Measurements from ENCODE around the gene EBP.
A peak's percentile ranks its signal among the peaks of the same experiment; 100 is the strongest.
"Not testable (repeated sequence)": the region's sequence is repeated elsewhere in the genome, so short reads cannot be mapped to it uniquely, and the experiment has no call there.

Gene EBP

DNA sequence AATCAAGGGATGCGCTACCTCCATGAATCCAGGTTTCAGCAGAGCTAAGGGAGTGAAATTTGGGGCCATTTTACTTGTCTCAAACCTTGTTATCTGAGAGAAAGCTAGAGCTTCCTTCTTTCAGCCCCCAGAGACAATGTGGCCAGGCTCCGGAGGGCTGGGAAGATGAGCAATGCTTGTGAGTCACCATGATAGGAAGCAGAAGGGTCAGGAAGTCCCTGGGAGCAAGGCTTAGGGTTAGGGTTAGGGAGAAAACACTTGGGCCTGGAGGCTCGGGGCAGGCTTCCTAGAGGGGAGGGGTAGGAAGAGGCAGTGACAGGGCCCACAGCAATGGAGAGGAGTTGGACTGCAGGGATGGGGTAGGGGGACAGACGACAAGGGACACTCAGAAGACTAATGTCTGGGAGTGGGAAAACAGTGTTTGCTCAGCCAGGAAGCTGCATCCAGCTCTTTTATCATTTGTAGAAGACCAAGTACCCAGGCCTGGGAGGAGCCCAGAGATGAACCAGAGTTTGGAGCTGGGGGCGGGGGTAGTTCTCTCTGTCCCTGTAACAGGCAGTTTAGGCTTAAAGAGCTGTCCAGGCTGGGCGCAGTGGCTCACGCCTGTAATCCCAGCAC is 29.2 kb upstream of the EBP start:
- DNase-seq (ENCODE audit: low read depth in 1 of 2, low spot score in 1 of 2): no peak

DNA sequence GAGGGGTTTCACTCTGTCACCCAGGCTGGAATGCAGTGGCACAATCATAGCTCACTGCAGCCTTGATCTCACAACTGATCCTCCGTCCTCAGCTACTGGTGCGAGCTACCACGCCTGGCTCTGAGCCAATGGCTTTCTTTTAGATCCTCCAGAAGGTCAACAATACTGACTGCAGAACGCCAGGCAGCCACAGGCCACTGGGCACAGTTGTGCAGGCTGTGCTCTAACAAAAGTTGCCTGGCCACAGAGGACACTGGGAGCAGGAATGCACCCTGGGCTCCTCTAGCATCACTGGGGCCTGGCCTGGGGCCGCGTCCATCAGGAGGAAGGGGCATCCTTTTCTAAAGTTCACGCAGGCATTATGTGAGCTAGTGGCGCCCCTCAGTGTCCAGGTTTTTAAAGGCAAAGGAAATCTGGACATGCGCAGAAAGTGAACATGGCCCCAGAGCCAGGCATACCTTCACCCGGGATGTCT is 27.7 kb upstream of the EBP start:
- DNase-seq (ENCODE audit: low read depth in 1 of 2, low spot score in 1 of 2): no peak

DNA sequence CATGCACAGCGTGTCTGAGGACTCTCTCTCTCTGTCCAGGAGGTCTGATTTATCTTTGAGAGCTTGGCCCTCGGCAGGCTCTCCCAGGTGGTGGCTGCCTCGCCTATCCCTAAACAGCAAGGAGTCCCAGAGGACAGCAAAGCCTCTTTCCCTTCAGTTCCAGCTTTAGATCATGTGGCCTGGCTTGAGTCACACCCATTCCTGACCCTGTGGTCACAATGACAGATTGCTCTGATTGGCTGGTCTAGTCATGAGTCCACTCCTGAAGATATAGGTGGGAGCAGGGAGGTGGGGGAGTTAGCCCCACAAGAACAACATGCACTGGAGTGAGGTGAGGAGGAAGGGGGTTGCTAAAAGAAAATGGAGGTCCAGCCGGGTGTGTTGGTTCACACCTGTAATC is 24.9 kb upstream of the EBP start:
- no peak for DNase-seq (ENCODE audit: low read depth in 1 of 2, low spot score in 1 of 2)

DNA sequence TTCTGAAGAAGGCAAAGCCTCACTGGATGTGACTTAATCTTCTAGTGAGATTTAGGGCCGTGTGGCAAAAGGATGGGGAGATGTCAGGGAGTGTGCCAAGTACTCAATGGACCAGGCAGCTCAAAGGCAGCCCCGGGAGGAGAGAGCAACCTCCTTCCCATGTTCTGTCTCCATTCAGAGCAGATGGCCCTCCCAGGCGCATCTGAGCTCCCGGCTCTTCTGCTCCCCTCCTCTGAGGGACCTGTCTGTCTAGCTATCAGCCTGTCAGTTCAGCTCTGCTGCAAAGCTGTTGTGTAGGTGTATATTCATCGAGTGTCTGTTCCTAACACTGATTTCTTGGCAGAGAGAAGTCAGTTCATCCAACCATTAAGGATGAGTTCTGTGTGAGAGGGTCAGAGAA is 23.7 kb upstream of the EBP start:
- DNase-seq (ENCODE audit: low read depth in 1 of 2, low spot score in 1 of 2): no peak

DNA sequence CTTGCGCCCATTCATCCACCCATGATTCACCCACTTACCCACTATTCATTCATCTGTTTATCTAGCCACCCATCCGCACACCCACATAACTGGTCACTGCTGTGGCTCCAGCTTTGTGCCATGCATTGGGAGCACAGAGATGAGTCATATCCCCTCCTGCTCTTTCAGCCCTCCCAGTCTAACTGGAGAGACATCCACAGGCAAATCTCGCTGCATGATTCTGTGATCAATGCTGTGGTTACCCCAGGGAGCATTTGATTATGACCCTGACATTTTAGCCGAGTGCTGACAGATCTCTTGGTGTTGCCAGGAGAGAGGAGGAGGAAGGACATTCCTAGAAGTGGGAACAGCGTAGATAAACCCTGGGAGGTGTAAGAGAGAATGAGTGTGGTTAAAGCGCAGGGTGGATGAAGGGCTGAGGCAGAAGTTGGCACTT is 23.2 kb upstream of the EBP start:
- no peak for DNase-seq (ENCODE audit: low read depth in 1 of 2, low spot score in 1 of 2)

DNA sequence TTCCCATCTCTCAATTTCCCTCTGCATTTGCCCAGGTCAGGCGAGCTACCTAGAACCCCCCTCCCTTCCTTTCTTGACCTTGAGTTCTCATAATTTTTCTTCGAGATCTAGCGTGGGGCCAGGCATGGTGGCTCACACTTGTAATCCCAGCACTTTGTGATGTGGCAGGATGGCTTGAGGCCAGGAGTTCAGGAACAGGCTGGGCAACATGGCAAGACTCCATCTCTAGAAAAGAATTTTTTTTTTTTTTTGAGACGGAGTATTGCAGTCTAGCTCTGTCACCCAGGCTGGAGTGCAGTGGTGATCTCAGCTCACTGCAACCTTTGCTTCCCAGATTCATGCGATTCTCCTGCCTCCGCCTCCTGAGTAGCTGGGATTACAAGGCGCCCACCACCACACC is 17.3 kb upstream of the EBP start:
- DNase-seq (ENCODE audit: low read depth in 1 of 2, low spot score in 1 of 2): no peak

DNA sequence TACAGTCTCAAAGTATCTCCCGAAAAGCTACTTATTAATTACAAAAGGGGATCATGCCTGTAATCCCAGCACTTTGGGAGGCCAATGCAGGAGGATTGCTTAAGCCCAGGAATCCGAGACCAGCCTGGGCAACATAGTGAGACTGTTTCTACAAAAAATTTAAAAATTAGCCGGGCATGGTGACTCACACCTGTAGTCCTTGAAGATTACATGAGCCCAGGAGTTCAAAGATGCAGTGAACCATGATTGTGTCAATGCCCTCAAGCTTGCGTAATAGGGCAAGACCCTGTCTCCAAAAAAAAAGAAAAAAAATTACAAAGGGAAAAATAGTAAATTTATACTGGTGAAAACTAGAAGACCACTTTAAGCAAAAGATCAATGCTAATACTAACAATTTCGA is 16.1 kb upstream of the EBP start:
- DNase-seq (ENCODE audit: low read depth in 1 of 2, low spot score in 1 of 2): no peak

DNA sequence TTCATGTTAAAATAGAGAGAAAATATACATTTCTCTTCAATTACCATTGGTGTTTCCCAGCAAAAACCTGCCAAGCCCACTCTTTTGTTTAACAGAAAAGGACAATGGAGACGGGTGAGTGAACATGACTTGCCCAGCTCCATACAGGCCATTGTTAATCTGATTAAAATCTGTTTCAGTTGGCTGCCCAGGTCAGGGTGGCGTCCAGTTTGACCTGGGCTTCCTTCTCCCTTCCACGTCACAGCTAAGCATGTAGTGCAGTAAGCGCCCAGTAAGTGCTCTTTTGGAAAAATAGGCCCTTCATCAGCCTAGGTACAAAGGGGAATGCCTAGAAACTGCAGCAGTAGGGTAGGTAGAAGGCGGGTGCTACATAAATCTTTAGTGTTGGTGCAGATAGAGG is 14.4 kb upstream of the EBP start:
- DNase-seq (ENCODE audit: low read depth in 1 of 2, low spot score in 1 of 2): no peak

DNA sequence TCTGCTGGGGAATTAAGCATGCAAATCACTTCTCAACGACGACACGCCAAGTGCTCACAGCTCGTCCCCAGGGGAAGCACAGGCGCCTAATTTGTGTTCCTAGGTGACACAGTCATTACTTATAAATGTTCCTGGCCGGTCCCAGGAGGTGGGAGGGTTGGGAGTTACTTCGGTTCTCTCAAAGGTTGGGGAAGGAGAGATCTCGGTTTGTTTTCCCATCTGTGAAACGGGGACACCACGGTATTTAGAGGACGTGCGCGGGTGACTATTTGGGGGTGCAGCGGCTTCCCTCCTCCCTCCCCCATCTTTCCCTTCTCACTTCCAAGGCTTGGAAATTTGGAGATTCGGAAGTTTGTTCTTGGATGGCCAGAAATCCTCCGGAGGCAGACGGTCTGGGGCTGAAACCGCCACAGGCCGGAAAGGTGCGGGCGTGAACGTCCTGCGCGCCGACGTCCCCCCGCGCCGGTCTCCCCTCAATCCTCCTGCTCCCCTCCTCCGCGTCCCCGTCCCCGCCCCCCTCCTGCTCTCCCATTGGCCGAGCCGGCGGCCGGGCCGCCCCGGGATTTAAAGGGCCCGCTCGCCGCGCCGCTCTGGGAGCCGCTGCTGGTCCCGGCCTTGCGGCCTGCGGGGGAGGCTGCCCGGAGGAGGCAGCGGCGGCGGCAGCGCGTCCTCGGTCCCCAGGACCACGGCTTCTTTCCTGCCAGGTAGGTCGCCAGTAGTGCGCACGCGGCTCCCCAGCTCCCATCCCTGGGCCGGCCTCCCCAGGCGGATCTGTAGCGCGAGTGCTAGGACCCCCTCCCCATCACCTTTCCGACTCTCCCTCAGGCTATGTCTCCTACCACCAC is 13.0 kb upstream of the EBP start, which contains the start of gene PORCN:
PORCN (plus strand) TSS at position 593 of the 845 bp plus-strand sequence. CDS start 829 bp downstream, outside the sequence.
- DNase-seq (ENCODE audit: low read depth in 1 of 2, low spot score in 1 of 2): peak; percentile 54 to 70

DNA sequence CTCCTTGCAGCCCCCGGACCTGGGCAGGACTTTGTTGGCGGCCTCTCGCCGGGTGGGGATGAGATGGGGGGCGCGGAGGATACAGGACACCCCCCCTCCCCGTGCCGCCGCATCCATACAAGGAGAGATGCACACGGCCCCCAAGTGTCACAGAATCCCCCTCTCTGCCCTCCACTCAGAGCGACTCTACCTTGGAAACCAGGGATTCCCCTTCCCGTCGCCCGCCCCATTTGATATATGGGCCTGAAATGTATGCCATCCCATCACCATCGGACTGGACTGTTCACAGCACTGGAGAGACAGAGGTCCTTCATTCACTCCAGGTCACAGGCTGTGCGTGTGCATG is 12.4 kb upstream of the EBP start:
- DNase-seq (ENCODE audit: low read depth in 1 of 2, low spot score in 1 of 2): no peak

DNA sequence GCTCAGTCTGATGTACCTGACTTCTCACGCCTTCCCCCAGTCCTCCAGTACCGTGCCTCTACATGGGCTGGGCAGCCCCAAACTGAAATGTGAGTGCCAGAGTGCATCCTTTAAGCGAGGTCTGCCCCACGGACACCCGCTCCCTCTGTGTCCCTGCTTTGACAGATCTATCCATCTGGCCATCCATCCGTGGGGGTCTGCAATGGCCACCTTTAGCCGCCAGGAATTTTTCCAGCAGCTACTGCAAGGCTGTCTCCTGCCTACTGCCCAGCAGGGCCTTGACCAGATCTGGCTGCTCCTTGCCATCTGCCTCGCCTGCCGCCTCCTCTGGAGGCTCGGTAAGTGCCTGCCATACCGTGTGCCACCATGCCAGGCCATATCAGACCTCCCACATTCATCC is 12.0 kb upstream of the EBP start:
- no peak for DNase-seq (ENCODE audit: low read depth in 1 of 2, low spot score in 1 of 2)

DNA sequence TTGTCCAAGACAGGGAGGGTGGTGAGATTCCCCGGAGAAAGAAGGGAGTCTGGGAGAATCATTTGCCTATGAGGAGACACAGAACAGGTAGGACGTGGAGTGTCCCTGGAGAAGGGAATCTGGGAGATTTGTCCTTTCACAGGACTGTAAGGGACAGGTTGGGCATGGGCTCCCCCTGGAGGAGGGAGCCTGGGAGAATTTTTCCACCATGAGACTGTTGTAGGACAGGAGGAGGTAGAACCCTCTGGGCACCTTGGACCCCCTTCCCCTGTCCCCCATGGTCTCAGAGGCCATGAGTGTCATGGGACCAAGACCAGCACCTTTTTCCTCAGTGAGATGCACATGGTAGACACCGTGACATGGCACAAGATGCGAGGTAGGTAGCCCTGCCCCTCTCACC is 10.0 kb upstream of the EBP start:
- no peak for DNase-seq (ENCODE audit: low read depth in 1 of 2, low spot score in 1 of 2)

DNA sequence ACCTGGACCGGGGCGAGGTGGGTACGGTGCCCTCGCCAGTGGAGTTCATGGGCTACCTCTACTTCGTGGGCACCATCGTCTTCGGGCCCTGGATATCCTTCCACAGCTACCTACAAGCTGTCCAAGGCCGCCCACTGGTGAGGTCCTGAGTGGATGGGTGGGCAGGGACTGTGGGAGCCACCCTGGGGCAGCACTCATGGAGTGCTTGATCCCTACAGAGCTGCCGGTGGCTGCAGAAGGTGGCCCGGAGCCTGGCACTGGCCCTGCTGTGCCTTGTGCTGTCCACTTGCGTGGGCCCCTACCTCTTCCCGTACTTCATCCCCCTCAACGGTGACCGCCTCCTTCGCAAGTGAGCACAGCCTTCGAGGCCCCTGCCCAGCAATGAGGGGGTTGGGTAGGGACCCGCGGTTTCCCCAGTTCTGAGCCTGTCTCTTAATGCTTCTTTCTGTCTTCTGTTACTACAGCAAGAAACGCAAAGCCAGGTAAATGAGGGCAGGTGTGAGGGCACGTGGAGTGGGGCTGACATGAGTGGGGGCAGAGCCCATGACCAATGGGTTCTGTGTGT is 9.2 kb upstream of the EBP start:
- no peak for DNase-seq (ENCODE audit: low read depth in 1 of 2, low spot score in 1 of 2)

DNA sequence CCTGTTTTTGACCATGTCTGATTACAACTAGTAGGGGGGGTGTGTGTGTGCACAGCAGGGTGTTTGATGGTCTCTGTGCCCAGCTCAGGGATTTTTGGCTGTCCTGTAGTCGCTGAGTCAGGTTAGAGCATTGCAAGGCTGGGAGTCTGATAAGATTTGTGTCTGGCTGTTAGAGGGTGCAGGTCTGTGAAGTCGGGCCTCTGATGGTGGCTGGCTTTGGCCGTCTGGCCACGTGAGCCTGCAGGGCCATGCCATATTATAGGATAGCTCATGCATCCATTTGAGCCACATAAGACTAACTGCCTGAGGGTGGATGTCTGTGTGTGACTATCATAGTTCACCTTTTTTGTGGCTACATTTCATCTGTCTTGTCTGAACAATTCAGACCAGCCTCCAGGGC is 7.9 kb upstream of the EBP start:
- DNase-seq (ENCODE audit: low read depth in 1 of 2, low spot score in 1 of 2): no peak

DNA sequence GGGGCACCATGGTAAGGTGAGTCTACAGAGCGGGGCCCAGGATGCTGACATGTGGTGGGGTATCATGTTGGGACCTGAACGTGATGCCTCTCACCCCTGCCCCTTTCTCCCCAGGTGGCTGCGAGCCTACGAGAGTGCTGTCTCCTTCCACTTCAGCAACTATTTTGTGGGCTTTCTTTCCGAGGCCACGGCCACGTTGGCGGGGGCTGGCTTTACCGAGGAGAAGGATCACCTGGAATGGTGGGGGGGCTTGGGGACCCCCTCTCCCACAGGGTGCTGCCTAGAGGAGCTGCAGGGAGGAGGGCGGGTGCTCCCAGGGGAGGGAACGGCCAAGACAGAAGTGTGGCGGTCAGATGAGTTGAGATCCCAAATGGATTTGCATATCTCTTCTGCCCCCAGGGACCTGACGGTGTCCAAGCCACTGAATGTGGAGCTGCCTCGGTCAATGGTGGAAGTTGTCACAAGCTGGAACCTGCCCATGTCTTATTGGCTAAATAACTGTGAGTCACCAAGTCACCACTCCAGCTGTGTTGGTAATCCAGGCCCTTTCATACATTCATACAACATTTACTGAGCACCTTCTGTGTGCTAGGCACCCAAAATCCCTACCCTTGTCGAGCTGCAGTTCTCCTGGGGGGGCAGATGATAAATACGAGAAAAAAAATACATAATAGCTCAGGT is 7.3 kb upstream of the EBP start:
- DNase-seq (ENCODE audit: low read depth in 1 of 2, low spot score in 1 of 2): no peak

DNA sequence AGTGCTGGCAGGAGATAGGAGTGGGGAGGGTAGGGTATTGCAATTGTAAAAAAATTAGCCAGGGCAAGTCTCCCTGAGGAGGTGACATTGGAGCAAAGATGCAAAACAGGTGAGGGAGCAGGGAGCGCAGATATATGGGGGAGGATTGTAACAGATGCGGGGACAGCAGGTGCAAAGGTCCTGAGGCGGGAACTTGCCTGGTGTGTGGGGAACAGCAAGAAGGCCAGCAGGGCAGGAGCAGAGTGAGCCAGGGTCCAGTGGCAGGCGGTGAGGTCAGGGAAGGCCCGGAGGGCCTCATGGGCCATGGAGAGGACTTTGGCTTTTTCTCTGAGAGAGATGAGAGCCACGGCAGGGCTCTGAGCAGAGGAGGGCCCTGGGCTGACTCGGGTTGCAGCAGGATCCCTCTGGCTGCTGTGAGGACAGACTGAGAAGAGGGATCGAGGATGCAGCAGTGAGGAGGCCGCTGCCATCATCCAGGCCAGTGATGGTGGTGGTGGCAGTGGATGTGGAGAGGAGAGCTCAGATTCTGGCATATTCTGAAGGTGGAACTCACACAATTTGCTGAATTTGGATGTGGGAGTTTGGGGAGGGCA is 6.6 kb upstream of the EBP start:
- DNase-seq (ENCODE audit: low read depth in 1 of 2, low spot score in 1 of 2): no peak

DNA sequence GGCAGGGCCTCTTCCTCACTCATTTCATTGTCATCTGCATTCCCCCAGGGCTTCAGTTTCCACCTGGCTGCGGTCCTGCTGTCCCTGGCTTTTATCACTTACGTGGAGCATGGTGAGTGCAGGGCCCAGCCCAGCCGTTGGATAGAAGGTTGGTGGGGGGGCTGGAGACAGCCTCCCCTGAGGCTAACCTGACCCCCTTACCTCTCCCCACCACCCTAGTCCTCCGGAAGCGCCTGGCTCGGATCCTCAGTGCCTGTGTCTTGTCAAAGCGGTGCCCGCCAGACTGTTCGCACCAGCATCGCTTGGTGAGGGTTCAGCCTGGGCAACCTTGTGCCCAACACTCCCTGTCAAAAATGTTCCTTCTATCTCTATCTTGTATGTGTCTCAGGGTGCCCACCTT is 5.8 kb upstream of the EBP start:
- no peak for DNase-seq (ENCODE audit: low read depth in 1 of 2, low spot score in 1 of 2)

DNA sequence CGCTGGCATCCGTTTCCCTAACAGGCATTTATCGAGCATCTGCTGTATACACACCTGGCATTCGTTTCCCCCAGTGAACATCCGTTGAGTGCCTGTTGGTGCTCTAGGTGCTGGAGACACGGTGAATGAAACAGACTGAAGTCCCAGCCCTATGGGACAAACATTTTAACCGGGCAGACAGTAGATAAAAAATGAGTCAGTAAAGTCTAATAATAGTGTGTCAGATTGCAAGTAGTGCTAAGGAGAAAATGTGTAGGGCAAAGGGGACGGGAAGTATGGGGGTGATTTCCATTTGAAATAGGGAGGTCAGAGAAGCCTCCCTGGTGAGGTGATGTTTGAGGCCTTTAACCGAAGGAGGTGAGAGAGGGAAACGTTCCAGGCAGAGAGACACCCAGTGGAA is 5.3 kb upstream of the EBP start:
- DNase-seq (ENCODE audit: low read depth in 1 of 2, low spot score in 1 of 2): no peak

DNA sequence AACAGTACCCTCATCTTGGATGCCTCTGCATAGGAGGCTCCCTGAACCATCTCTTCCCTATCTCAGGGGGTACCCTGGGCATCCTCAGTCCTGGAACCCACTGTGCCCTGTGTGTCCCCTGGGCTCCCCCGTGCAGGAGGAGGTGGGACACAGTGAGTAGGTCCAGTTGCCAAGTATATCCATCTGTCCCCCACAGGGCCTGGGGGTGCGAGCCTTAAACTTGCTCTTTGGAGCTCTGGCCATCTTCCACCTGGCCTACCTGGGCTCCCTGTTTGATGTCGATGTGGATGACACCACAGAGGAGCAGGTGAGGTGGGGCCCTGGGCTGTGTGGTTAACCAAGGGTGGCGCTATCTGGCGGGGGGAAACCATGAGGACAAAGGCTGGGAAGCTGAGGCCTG is 4.6 kb upstream of the EBP start:
- DNase-seq (ENCODE audit: low read depth in 1 of 2, low spot score in 1 of 2): no peak

DNA sequence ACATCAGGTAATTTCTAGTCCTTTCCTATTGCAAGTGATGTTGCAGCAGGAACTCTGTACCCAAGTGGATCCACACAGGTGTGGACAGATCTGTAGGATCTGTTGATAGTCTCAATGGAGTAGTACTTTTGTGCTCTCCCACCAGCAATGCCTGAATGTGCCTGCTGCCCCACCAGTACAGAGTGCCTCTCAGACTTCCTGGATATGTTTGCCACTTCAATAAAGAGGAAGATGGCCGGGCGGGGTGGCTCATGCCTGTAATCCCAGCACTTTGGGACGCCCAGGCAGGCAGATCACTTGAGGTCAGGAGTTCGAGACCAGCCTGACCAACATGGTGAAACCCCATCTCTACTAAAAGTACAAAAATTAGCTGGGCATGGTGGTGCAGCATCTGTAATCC is 2.1 kb upstream of the EBP start:
- DNase-seq (ENCODE audit: low read depth in 1 of 2, low spot score in 1 of 2): not testable (repeated sequence)

DNA sequence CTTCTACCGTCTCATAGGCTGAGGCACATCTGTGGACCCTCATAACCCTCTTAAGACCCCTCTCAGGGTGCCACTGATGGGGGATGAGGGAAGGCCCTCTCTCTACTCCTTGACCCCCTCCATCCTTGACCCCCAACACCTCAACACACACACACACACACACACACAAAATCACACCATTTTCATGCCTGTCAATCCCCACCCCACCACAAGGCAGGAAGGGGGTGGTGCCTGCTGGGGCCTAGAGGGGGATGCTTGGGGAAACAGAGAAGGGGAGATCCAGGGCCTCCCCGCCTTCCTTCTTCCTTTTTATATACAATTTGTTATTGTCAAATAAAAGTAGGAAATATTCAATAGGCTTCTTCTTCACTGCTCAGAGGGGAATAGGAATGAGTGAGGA is 1.2 kb upstream of the EBP start:
- DNase-seq (ENCODE audit: low read depth in 1 of 2, low spot score in 1 of 2): no peak

DNA sequence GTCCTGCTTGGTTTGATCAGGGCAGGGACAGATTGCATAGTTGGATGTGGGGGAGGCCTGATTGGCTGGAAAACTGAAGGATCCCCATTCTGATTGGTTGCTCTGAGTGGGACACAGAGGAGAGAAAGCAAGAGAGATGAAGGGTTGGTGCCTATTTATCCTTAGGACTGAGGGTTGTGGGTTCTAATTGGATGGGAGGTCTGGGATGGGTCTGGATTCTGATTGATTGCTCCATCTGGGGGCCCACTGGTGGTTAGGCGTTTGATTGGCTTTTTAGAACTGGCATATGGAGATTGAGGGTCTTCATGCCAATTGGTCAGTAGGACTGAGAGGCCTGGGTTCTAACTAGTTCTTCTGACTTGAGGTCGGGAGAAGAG is 644 bp upstream of the EBP start:
- no peak for DNase-seq (ENCODE audit: low read depth in 1 of 2, low spot score in 1 of 2)
